Hematopoietic multipotent progenitor cell (in vitro differentiated cells): ENCODE measurements around the gene WDR1. TPM values are rescaled to one million over a fixed set of nuclear protein-coding genes. Genes with fewer than 3 reads are reported as not detected.

ENCODE experiments used
- DNase-seq, 3 donors: peaks; one replicate each; pipeline ENCODE4 v3.0.0-alpha.2; 2011 to 2015; ENCODE audit warnings: low read depth in 2 of 3, low spot score in 2 of 3
- total RNA-seq: library from RNA; depleted of rRNA; stranded (reverse); fragments of >200 nt; gene quantifications from one replicate; pipeline ENCODE4 v1.2.3, GENCODE V29; 2012

The WDR1 gene
- total RNA-seq, 1 donor, result 261 TPM

- no peak for DNase-seq
Observed at GRCh38 chr4:10075158-10075863, 41.3 kb downstream of the WDR1 start.

GRCh38 chr4:10074767-10075105, 41.9 kb downstream of the WDR1 start:
- DNase-seq, result peak in 1 of 3 donors; percentile 38

GRCh38 chr4:10074076-10074766, 42.4 kb downstream of the WDR1 start:
- no peak for DNase-seq

- DNase-seq, result no peak
Observed at GRCh38 chr4:10072420-10073017, 44.1 kb downstream of the WDR1 start.

DNA sequence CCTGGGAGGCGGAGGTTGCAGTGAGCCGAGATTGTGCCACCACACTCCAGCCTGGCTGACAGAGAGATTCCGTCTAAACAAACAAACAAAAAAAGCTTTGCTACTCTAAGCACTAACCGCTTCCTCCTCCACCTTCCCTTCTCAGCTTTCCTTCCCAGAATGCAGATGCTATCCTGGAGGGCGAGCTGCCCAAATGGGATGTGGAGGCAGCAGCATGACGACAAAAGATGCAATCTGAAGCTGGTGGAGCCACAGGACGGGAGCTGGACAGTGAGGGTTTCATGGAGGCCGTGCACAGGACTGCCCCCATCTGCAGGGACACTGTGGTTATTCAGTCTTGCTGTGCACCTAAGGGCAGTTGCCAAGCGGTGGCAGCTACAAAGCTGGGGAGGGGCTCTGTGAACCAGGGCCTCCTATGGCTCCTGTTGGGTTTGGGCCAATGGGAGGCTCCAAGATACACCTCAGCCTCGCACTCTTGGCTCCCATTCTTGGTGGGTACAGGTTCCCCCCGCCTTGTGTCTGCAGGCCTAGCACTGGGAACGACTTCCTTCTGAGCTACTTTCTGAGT, 47.4 kb downstream of the WDR1 start:
- no peak for DNase-seq

DNA sequence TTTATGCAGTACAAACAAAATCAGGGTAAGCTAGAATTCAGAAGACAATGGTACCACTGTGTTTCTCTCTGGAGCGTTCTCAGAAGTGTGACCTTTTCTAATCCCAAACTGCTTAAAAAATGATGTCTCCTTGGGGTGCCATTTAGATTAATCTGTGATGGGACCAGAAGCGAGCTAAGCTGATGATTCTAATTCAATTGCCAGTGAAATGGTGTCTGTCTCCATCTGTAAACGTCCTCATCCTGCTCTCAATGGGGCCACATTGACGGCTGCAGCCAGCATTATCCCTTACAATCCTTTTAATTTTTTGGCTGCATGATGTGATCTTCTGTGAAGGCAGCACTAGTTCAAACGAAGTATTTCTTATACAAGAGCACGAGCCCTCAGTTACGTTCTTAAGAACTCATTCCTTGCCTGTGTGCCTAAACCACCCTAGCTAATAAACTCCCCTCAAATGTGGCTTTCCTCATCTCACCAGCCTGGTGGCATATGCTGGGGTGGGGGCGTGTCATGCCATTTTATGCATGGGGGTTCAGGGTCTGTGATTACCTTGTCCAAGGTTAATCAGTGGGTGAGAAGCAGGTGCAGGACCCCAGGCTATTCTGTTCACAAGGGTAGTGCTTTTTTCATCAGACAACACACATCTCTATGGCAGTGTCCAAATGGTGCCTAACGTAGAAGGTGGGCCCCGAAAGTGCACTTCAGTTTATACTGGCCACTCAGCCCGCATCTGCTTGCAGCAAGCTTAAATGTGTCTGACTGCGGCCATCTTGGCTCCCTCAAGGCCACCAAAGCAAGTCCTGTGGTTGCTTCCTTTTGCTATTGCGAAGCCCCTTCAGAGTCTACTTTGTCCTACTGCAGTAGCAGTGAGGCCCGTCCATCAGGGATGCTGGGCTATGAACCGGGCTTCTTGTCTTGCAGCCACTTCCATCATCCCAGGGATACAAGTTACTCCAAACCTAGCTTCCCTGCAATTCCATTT, 49.6 kb downstream of the WDR1 start:
- DNase-seq, result no peak

GRCh38 chr4:10066206-10066605, 50.4 kb downstream of the WDR1 start:
- no peak for DNase-seq

DNA sequence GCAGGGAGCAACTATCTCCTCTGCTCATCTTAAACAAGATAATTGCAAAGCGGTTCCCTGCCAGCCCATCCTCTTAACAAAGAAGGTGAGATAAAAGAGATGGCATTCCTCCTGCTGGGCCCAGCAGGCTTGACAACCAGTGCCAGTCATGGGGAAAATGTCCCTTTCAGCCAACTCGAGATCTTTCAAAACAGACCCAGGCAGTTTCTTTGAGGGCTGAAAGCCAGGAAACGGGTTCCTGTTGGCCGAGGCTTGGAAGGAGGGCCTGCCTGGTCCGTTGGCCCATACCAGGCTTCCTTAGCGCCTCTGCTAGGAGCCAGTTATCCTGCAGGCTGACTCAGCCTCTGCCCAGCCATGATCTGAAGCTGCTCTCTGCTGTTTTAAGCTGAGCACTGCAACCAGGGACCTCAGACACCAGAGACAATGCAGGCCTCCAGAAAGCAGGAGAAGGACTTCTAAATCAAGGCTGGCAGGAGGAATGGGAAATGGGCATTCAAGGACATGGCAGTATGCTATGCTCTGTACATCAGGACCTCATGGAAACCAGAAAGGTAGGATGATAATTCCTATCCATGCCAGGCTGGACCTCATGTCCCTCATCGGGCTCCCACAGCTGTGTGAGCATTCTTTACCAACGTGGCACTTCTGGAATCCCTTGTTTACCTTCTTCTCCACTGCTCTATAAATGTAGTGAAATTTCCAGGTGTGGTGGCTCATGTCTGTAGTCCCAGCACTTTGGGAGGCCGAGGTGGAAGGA, 52.9 kb downstream of the WDR1 start:
- DNase-seq, result peak in 2 of 3 donors; percentile 43 to 68

DNA sequence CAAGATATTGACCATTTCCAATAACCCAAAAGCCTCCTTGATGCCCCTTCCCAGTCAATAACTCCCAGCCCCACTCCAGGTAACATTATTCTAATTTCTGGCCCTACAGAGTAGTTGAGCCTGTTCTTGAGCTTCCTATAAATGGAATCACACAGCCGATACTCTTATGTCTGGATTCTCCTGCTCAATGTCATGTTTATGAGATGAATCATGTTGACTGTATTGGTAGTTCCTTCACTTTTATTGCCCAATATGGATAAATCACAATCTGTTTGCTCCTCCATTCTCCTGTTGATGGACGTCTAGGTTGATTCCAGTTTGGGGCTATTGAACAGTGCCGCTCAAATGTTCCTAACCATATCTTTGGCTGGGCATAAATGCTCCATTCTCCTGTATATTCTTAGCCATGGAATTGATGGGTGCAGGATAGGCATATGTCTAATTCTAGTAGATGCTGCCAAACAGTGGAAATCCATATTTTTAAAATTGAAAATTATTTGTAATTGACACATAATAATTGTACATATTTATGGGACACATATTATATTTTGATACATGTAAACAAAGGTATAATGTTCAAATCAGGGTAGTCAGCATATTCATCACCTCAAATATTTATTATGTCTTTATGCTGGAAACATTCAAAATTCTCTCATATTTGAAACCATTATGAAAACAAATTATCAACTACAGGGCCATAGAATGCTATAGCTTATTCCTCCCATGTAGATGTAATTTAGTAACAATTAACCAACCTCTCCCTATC, 54.8 kb downstream of the WDR1 start:
- DNase-seq, result no peak

- DNase-seq, result no peak
Observed at GRCh38 chr4:10058371-10058770, 58.2 kb downstream of the WDR1 start.

- no peak for DNase-seq
Observed at GRCh38 chr4:10057023-10057395, 59.6 kb downstream of the WDR1 start.

GRCh38 chr4:10056334-10057022, 60.1 kb downstream of the WDR1 start:
- DNase-seq, result no peak

DNA sequence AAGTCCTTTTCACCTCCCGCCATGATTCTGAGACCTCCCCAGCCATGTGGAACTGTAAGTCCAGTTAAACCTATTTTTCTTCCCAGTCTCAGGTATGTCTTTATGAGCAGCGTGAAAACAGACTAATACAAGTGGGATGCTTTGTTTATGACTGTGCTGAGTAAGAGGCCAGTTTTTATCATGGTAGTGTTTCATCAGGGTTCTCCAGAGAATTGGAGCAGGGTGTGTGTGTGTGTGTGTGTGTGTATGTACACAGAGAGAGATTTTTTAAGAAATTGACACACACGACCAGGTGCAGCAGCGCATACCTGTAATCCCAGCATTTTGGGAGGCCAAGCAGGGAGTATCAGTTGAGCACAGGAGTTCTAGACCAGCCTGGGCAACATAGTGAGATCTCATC, 60.7 kb downstream of the WDR1 start:
- no peak for DNase-seq

DNA sequence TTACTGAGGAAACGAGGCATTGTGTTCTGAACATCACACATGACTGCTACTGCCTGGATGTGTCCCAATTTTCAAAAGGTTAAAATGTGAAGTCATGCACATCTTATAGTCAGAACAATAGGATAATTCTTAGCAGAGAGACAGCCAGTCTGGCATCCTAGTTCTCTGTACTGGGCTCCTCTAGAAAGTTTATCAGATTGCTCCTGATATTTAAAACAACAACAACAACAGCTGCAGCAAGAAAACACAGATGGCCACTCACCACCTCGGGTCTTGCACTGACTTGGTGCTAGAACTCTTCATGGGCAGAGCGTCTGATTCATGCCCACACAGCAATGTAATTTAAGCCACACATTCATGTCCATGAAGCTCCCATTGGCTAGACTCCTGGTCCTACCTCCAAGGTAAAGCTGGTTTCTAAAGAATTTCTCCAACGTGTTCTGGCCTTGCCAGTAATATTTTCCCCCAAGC, 62.0 kb downstream of the WDR1 start:
- no peak for DNase-seq

DNA sequence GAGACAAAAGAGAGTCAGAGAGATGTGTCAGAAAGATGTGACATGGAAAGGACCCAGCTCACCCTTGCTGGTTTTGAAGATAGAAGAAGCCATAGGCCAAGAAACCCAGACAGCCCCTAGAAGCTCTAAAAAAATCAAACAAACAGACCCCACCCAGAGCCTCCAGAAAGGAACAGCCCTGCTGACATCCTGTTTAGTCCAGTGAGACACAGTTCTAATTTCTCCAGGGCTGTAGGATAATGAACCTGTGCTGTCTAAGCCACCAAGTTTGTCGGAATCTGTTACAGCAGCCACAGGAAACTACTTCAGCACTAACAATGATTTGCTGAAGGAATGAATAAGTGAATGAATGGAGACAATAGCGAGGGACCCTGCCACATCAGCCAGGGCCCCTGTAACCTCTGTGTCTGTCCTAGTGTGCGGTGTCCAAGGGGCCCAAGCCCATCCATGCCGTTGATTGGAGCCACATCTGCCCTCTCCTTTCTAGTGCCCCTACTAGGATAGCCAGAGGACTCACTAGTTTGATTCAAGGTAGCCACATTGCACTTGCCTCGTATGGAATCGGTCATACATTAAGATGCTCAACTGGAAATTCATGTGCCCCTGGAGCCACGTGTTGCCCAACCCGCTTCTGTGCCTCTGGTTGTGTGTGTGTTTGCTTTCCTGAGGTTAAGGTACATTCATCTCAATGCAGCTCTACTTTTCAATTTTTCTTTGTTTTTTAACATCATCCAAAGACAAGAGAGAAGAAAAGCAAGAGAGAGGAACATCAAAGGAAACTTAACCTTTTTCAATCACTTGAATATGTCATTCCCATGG, 62.8 kb downstream of the WDR1 start:
- DNase-seq, result no peak

DNA sequence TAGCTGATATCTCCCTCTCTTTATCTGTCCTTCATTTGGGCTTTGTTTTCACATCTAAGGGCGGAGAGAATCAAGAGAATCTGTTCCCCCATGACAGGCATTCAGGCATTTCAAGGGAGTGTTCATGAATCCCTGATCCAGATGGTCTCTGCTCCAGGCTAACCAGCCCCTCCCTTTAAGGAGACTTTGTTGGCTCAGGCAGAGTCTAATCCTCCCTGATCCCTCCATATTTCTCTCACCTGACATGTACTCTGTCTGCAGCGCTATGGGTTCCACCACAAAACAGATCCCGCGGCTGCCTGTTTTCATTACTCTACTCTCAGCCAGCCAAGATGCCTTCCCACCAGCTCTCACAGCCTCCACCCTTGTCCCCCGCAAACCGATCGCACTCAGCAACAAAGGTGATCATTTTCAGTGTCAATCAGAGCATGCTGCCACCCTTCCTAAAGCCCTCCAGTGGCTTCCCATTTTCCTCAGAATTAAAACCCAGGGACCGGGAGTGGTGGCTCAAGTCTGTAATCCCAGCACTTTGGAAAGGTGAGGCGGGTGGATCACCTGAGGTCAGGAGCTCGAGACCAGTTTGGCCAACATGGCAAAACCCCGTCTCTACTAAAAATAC, 65.0 kb downstream of the WDR1 start:
- no peak for DNase-seq

DNA sequence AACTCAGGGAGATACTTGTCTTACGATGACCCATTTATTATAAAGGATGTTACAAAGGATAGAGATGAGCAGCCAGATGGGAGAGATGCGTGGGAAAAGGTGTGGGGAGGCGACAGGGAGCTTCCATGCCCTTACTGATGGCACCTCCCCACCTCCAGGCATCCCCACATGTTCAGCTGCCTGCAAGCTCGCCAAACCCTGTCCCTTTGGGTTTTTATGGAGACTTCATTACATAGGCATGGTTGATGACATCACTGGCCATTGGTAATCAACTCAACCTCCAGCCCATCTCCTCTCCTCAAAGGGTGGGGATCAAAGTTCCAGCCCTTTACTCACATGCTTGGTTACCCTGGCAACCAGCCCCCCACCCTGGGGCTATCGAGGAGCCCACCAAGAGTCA, 65.9 kb downstream of the WDR1 start:
- no peak for DNase-seq
